Vagina (tissue), 2 donors: Measurements from ENCODE around the gene CDH24.

Experiments used
- CTCF ChIP-seq, 3 experiments: fragments of 450-650 bp in 2 of 3; fragments of 200-600 bp in 1 of 3; sonication (generic) in 1 of 3; IDR thresholded peaks; one replicate each; pipeline ENCODE4 v1.5.1; 2017 to 2019; ENCODE audit warnings: antibody characterized with exemption in 3 of 3, mild to moderate bottlenecking in 2 of 3, moderate library complexity in 2 of 3
- POLR2A ChIP-seq, 2 donors: fragments of 450-650 bp; IDR thresholded peaks; one replicate each; pipeline ENCODE4 v1.6.1; 2017; ENCODE audit warnings: antibody characterized with exemption in 2 of 2, mild to moderate bottlenecking in 2 of 2, moderate library complexity in 2 of 2

- TF ChIP-seq CTCF (IDR thresholded peaks at IDR 0.05) = no peak
- TF ChIP-seq POLR2A (IDR thresholded peaks at IDR 0.05) = no peak
Observed at GRCh38 chr14:23101213-23101970, 44.1 kb upstream of the CDH24 start.
